ENCODE data around the gene UBL4B. TPM values are rescaled to one million over a fixed set of nuclear protein-coding genes. Genes with fewer than 3 reads are reported as not detected.
"Not testable (repeated sequence)": the region's sequence is repeated elsewhere in the genome, so short reads cannot be mapped to it uniquely, and the experiment has no call there.

UBL4B gene
- total and polyA plus RNA-seq, 9 donors = 0.31 TPM; not detected in 8

DNA sequence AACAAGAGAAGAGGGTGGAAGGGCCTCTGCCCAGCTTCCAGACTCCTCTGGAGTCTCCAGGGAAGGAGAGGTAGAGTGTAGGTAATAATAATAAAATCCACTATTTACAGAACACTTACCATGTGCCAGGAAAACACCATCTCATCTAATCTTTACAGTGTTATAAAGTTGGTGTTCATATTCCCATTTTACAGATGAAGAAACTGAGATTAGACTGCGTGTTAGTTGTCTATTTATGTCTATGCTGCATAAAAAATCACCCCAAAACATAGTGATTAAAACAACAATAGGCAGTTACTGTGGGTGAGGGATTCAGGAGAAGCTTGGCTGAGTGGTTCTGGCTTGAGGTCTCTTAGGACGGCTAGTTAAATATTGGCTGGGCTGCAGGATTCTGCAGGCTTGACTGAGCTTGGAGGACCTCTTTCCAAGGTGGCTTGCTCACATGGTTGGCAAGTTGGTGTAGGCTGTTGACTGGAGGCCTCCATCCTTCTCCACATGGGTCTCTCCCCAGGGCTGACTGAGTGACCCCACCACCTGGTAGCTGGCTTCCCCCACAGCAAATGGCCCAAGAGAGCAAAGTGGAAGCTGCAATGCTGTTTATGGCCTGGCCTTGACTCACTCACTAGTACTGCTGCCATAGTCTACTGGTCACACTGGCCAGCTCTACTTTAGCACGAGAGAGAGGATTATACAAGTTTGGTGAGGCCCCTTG is 35.3 kb upstream of the UBL4B start:
- H3K36me3 ChIP-seq = no peaks in the 10 kb centered on the region
- no peaks in the 10 kb centered on the region for H3K4me1 ChIP-seq (ENCODE audit: insufficient read depth)
- no peak for TF ChIP-seq POLR2A (IDR thresholded peaks at IDR 0.05)
- no peak for TF ChIP-seq EP300 (IDR thresholded peaks at IDR 0.05)
- TF ChIP-seq, protein P1, sequence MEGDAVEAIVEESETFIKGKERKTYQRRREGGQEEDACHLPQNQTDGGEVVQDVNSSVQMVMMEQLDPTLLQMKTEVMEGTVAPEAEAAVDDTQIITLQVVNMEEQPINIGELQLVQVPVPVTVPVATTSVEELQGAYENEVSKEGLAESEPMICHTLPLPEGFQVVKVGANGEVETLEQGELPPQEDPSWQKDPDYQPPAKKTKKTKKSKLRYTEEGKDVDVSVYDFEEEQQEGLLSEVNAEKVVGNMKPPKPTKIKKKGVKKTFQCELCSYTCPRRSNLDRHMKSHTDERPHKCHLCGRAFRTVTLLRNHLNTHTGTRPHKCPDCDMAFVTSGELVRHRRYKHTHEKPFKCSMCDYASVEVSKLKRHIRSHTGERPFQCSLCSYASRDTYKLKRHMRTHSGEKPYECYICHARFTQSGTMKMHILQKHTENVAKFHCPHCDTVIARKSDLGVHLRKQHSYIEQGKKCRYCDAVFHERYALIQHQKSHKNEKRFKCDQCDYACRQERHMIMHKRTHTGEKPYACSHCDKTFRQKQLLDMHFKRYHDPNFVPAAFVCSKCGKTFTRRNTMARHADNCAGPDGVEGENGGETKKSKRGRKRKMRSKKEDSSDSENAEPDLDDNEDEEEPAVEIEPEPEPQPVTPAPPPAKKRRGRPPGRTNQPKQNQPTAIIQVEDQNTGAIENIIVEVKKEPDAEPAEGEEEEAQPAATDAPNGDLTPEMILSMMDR (IDR thresholded peaks at IDR 0.05) = no peak
- no peaks in the 10 kb centered on the region for H3K9me3 ChIP-seq
- no peak overlapping the region for H3K4me3 ChIP-seq
- 78 to 83% (median 82%) methylated on average over 3 of the region's 3 CpGs for WGBS, 3 donors
- H3K27me3 ChIP-seq = no peaks in the 10 kb centered on the region
- DNase-seq = no peak
- H3K27ac ChIP-seq = no peak overlapping the region
- intact Hi-C loops (cut with DNase I) = no loop called here

DNA sequence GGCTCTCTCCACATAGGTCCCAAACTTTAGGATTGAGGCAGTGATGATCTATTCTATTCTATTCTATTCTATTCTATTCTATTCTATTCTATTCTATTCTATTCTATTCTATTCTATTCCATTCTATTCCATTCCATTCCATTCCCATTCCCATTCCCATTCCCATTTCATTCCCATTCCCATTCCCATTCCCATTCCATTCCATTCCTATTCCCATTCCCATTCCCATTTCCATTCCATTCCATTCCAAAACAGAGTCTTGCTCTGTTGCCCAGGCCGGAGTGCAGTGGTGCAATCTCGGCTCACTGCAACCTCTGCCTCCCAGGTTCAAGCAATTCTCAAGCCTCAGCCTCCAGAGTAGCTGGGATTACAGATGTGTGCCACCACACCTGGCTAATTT is 32.2 kb upstream of the UBL4B start:
- DNase-seq; intact Hi-C loops (cut with DNase I); H3K4me3 ChIP-seq; H3K9me3 ChIP-seq; H3K4me1 ChIP-seq (ENCODE audit: insufficient read depth); H3K36me3 ChIP-seq; H3K27ac ChIP-seq; H3K27me3 ChIP-seq: not testable (repeated sequence)
- 97 to 98% (median 97%) methylated on average over 2 of the region's 2 CpGs for WGBS, 3 donors

DNA sequence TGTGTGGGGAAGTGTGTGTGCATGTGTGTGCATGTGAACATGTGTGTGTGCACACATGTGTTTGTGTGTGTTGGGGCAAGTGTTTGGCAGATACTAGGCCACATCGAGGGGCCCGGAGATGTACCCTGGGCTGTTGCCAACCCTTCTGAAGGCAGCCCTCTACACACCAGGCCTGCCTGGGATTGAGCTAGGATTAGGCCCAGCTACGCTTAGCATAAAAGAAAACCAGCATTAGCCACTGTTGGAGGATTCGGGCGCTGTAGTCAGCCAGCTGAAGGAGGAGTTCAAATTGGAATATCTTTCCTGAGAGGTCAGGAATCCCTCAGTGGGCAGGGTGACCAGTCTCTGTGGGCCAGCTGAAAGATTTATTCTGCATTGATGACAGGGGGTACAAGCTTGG is 31.2 kb upstream of the UBL4B start:
- intact Hi-C loops (cut with DNase I) = no loop called here
- DNase-seq = no peak
- Histone ChIP-seq H3K27ac (no peak overlapping the region), H3K4me1 (ENCODE audit: insufficient read depth) (peaks cover 5% of the 10 kb centered on the region), H3K9me3 (no peaks in the 10 kb centered on the region), H3K36me3 (no peaks in the 10 kb centered on the region), H3K27me3 (no peaks in the 10 kb centered on the region), H3K4me3 (no peak overlapping the region)
- WGBS, 3 donors = 52 to 57% (median 54%) methylated on average over 5 of the region's 5 CpGs
- TF ChIP-seq EP300 (IDR thresholded peaks at IDR 0.05) = no peak
- no peak for TF ChIP-seq POLR2A (IDR thresholded peaks at IDR 0.05)
- TF ChIP-seq, protein P1 (IDR thresholded peaks at IDR 0.05) = no peak

DNA sequence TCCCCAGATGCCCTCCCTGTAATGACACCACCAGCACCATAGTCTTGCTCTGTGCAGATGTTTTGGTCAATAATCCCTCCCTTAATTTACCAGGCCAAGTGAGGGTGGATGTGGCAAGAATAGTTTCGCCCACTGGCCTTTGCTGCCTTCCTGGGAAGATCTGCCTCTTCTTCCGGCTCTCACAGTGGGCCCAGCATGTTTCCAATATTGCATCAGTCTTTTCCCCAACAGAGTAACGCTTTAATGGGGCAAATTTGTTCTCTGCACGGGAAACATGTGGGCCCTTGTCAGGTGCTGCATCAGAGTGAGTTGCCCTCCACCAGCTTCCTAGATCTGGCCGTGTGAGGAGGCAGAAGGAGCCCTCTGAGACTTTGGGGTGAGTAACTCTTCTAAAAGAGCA is 29.8 kb upstream of the UBL4B start:
- intact Hi-C loops (cut with DNase I) = no loop called here
- WGBS, 3 donors = 90 to 97% (median 96%) methylated on average over 5 of the region's 5 CpGs

More for the DNA sequence above, 29.8 kb upstream of the UBL4B start:
- Histone ChIP-seq H3K4me3 (no peak overlapping the region), H3K36me3 (no peaks in the 10 kb centered on the region), H3K27ac (no peak overlapping the region), H3K9me3 (no peaks in the 10 kb centered on the region), H3K4me1 (ENCODE audit: insufficient read depth) (peaks cover 5% of the 10 kb centered on the region), H3K27me3 (no peaks in the 10 kb centered on the region)
- DNase-seq = no peak
- TF ChIP-seq POLR2A (IDR thresholded peaks at IDR 0.05) (no peak), EP300 (IDR thresholded peaks at IDR 0.05) (no peak)
- TF ChIP-seq, protein P1 (IDR thresholded peaks at IDR 0.05) = no peak

All from ovary (tissue), 9 donors.